Immature natural killer cell (primary cell): ENCODE data around the gene SLC2A11. TPM values are rescaled to one million over a fixed set of nuclear protein-coding genes. Genes with fewer than 3 reads are reported as not detected.
A peak's percentile ranks its signal among the peaks of the same experiment; 100 is the strongest.
"Not testable (repeated sequence)": the region's sequence is repeated elsewhere in the genome, so short reads cannot be mapped to it uniquely, and the experiment has no call there.

Experiments
- DNase-seq, 3 donors: peaks; one replicate each; pipeline ENCODE4 v3.0.0; 2022; ENCODE audit warnings: mixed read lengths in 1 of 3
- H3K27ac Mint-ChIP-seq, 6 donors: one replicate each; pipeline ENCODE4 v1.8.0; 2020; ENCODE audit warnings: mixed read lengths in 6 of 6, mild to moderate bottlenecking in 5 of 6, inconsistent platforms in 4 of 6, moderate library complexity in 3 of 6
- H3K27me3 Mint-ChIP-seq, 3 donors: one replicate each; pipeline ENCODE4 v1.8.0; 2020 to 2021; ENCODE audit warnings: low read depth in 3 of 3, mild to moderate bottlenecking in 3 of 3, mixed read lengths in 3 of 3, moderate library complexity in 3 of 3, inconsistent platforms in 1 of 3
- H3K36me3 Mint-ChIP-seq, 3 donors: one replicate each; pipeline ENCODE4 v1.8.0; 2020; ENCODE audit warnings: mixed read lengths in 3 of 3, inconsistent platforms in 2 of 3, mild to moderate bottlenecking in 2 of 3
- H3K4me1 Mint-ChIP-seq, 2 donors: one replicate each; pipeline ENCODE4 v1.8.0; 2020; ENCODE audit warnings: inconsistent platforms in 2 of 2, mild to moderate bottlenecking in 2 of 2, mixed read lengths in 2 of 2, moderate library complexity in 1 of 2
- H3K4me3 Mint-ChIP-seq, 5 donors: one replicate each; pipeline ENCODE4 v1.8.0; 2020; ENCODE audit warnings: mild to moderate bottlenecking in 5 of 5, mixed read lengths in 5 of 5, inconsistent platforms in 3 of 5, moderate library complexity in 3 of 5
- H3K9me3 Mint-ChIP-seq, 6 donors: one replicate each; pipeline ENCODE4 v1.8.0; 2020; ENCODE audit warnings: mild to moderate bottlenecking in 6 of 6, mixed read lengths in 6 of 6, inconsistent platforms in 4 of 6, moderate library complexity in 3 of 6
- polyA plus RNA-seq, 3 donors: library from polyadenylated mRNA; unstranded; fragments of 300-500 nt; fragmentation: Illumina TruSeq; gene quantifications; one replicate each; pipeline ENCODE4 v1.2.3, GENCODE V29; 2021

The SLC2A11 gene
- polyA plus RNA-seq, 3 donors from 2014 or later = 0.48 to 3.0 (median 2.0) TPM

GRCh38 chr22:23845265-23846080 is 12.2 kb upstream of the SLC2A11 start:
- no peaks in the 10 kb centered on the region for H3K9me3 Mint-ChIP-seq
- peaks cover 13 to 16% of the 10 kb centered on the region in 2 donors for H3K4me1 Mint-ChIP-seq
- H3K27ac Mint-ChIP-seq = no peak overlapping the region
- no peaks in the 10 kb centered on the region for H3K36me3 Mint-ChIP-seq
- H3K27me3 Mint-ChIP-seq = peaks cover 2 to 6% (median 4%) of the 10 kb centered on the region in 3 donors
- H3K4me3 Mint-ChIP-seq = no peak overlapping the region
- no peak for DNase-seq

- H3K9me3 Mint-ChIP-seq = no peaks in the 10 kb centered on the region
- no peak overlapping the region for H3K27ac Mint-ChIP-seq
- H3K27me3 Mint-ChIP-seq = peaks cover 2 to 6% (median 4%) of the 10 kb centered on the region in 3 donors
- DNase-seq = no peak
- no peaks in the 10 kb centered on the region for H3K36me3 Mint-ChIP-seq
- peaks cover 13 to 16% of the 10 kb centered on the region in 2 donors for H3K4me1 Mint-ChIP-seq
- H3K4me3 Mint-ChIP-seq = no peak overlapping the region
These were observed 11.6 kb upstream of the SLC2A11 start for GRCh38 chr22:23846081-23846469.

- Mint-ChIP-seq H3K27me3 (peaks cover 0 to 6% (median 4%) of the 10 kb centered on the region in 3 donors), H3K4me3 (no peak overlapping the region), H3K36me3 (no peaks in the 10 kb centered on the region), H3K9me3 (no peaks in the 10 kb centered on the region), H3K27ac (no peak overlapping the region), H3K4me1 (peaks cover 11 to 16% of the 10 kb centered on the region in 2 donors)
- no peak for DNase-seq
These were observed 10.3 kb upstream of the SLC2A11 start for GRCh38 chr22:23847310-23847920.

GRCh38 chr22:23847991-23848864 is 9.4 kb upstream of the SLC2A11 start:
- peaks cover 0 to 6% (median 4%) of the 10 kb centered on the region in 3 donors for H3K27me3 Mint-ChIP-seq
- H3K4me1 Mint-ChIP-seq = peaks cover 11 to 16% of the 10 kb centered on the region in 2 donors
- no peak overlapping the region for H3K4me3 Mint-ChIP-seq
- H3K9me3 Mint-ChIP-seq = no peaks in the 10 kb centered on the region
- no peak for DNase-seq
- no peak overlapping the region for H3K27ac Mint-ChIP-seq
- H3K36me3 Mint-ChIP-seq = no peaks in the 10 kb centered on the region

- no peak overlapping the region for H3K4me3 Mint-ChIP-seq
- peak; percentile 81 to 83 (median 81) for DNase-seq
- no peak overlapping the region for H3K27ac Mint-ChIP-seq
These were observed 8.4 kb upstream of the SLC2A11 start for GRCh38 chr22:23849009-23850006.

GRCh38 chr22:23850136-23850611 is 7.5 kb upstream of the SLC2A11 start:
- H3K36me3 Mint-ChIP-seq = no peaks in the 10 kb centered on the region
- DNase-seq = no peak
- H3K4me3 Mint-ChIP-seq = peak overlapping the region in 1 of 5 donors; percentile 46
- H3K27me3 Mint-ChIP-seq = peaks cover 2 to 6% (median 4%) of the 10 kb centered on the region in 3 donors
- H3K4me1 Mint-ChIP-seq = peaks cover 2 to 6% of the 10 kb centered on the region in 2 donors
- no peaks in the 10 kb centered on the region for H3K9me3 Mint-ChIP-seq
- H3K27ac Mint-ChIP-seq = no peak overlapping the region

More at GRCh38 chr22:23849009-23850006, 8.4 kb upstream of the SLC2A11 start:
- Mint-ChIP-seq H3K9me3 (no peaks in the 10 kb centered on the region), H3K4me1 (peaks cover 10 to 14% of the 10 kb centered on the region in 2 donors), H3K36me3 (no peaks in the 10 kb centered on the region), H3K27me3 (peaks cover 2 to 6% (median 4%) of the 10 kb centered on the region in 3 donors)

- Mint-ChIP-seq H3K9me3 (no peaks in the 10 kb centered on the region), H3K36me3 (peaks cover 0 to under 1% (median 0%) of the 10 kb centered on the region in 3 donors), H3K4me1 (peaks cover 19 to 22% of the 10 kb centered on the region in 2 donors), H3K27ac (peak overlapping the region; percentile 82 to 95 (median 94)), H3K27me3 (peaks cover 5 to 9% (median 6%) of the 10 kb centered on the region in 3 donors), H3K4me3 (peak overlapping the region; percentile 87 to 94 (median 93))
- DNase-seq = peak; percentile 18 to 22 (median 21)
These were observed 712 bp upstream of the SLC2A11 start for GRCh38 chr22:23856721-23857605.

- Mint-ChIP-seq H3K27ac (peak overlapping the region; percentile 82 to 95 (median 94)), H3K9me3 (no peaks in the 10 kb centered on the region), H3K36me3 (peaks cover 2 to 6% (median 5%) of the 10 kb centered on the region in 3 donors), H3K27me3 (peaks cover 6 to 9% (median 7%) of the 10 kb centered on the region in 3 donors), H3K4me1 (peaks cover 19 to 22% of the 10 kb centered on the region in 2 donors), H3K4me3 (peak overlapping the region; percentile 87 to 94 (median 93))
- no peak for DNase-seq
These were observed 775 bp downstream of the SLC2A11 start for GRCh38 chr22:23858484-23858815.

- H3K9me3 Mint-ChIP-seq = no peaks in the 10 kb centered on the region
- H3K27ac Mint-ChIP-seq = no peak overlapping the region
- DNase-seq = no peak
- H3K4me3 Mint-ChIP-seq = peak overlapping the region; percentile 87 to 94 (median 93)
- H3K36me3 Mint-ChIP-seq = peaks cover 2 to 8% (median 5%) of the 10 kb centered on the region in 3 donors
- peaks cover 5 to 9% (median 7%) of the 10 kb centered on the region in 3 donors for H3K27me3 Mint-ChIP-seq
- peaks cover 19 to 22% of the 10 kb centered on the region in 2 donors for H3K4me1 Mint-ChIP-seq
These were observed 1.5 kb downstream of the SLC2A11 start for GRCh38 chr22:23859201-23859600.

- not testable (repeated sequence) for DNase-seq, H3K36me3 Mint-ChIP-seq, H3K27me3 Mint-ChIP-seq, H3K9me3 Mint-ChIP-seq, H3K4me3 Mint-ChIP-seq, H3K27ac Mint-ChIP-seq
- H3K4me1 Mint-ChIP-seq = peaks cover 19 to 22% of the 10 kb centered on the region in 2 donors
These were observed 2.5 kb downstream of the SLC2A11 start for GRCh38 chr22:23860187-23860586.

GRCh38 chr22:23862103-23862502 is 4.4 kb downstream of the SLC2A11 start:
- Mint-ChIP-seq H3K4me3 (no peak overlapping the region), H3K27me3 (peaks cover 5 to 7% (median 6%) of the 10 kb centered on the region in 3 donors), H3K4me1 (peaks cover 14% of the 10 kb centered on the region in 2 donors), H3K36me3 (peaks cover 2 to 15% (median 10%) of the 10 kb centered on the region in 3 donors), H3K27ac (no peak overlapping the region), H3K9me3 (no peaks in the 10 kb centered on the region)
- DNase-seq = peak in 2 of 3 donors; percentile 20 to 38
